ENCODE measurements around the gene GON4L. TPM values are rescaled to one million over a fixed set of nuclear protein-coding genes. Genes with fewer than 3 reads are reported as not detected.

The GON4L gene
- total RNA-seq, 1 experiment from 2014 or later = 53.4 TPM

DNA sequence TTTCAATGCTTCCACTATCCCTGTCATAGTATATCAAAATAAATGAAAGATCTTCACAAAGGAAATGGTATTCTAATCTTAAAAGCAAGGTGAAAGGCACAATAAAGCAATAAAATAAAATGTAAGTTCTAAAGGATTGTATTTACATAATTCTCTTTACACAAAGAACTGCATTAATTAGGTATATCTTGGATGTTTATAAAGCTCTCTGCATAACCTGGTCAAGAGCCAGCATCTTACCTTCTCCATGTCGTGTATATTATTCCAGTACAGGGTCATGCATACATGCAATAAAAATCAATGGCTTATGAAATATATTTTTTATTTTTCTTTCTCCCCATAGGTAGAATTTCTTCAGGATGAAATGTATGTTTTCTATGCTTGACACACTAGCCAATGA lies 63.8 kb downstream of the GON4L start:
- Histone ChIP-seq H3K79me1 (ENCODE audit: insufficient read depth, low read depth, low read length, poor library complexity, severe bottlenecking) (no peaks in the 10 kb centered on the region), H3K27me3 (ENCODE audit: insufficient read depth, low read length) (no peaks in the 10 kb centered on the region), H4K20me1 (ENCODE audit: control insufficient read depth, insufficient read depth, insufficient read length) (no peaks in the 10 kb centered on the region), H2BK120ac (ENCODE audit: low read depth, low read length, poor library complexity, severe bottlenecking) (no peak overlapping the region), H2BK20ac (ENCODE audit: low read depth, low read length, poor library complexity, severe bottlenecking) (no peak overlapping the region), H4K8ac (replicated peaks; ENCODE audit: insufficient read length, low read depth, low read length) (no peak overlapping the region), H3K56ac (ENCODE audit: insufficient read length, low read depth, low read length) (no peak overlapping the region), H3K79me2 (ENCODE audit: insufficient read depth, low read length) (no peaks in the 10 kb centered on the region), H2AFZ (ENCODE audit: low read length) (no peak overlapping the region), H2BK12ac (ENCODE audit: insufficient read length, low read depth, low read length) (no peak overlapping the region), H2AK5ac (ENCODE audit: insufficient read length, low read length) (no peak overlapping the region), H4K91ac (ENCODE audit: insufficient read length, low read depth, low read length) (no peak overlapping the region), H3K27ac (ENCODE audit: insufficient read length, low read depth, low read length) (no peak overlapping the region), H2BK5ac (ENCODE audit: insufficient read length, low read length) (no peak overlapping the region), H3K18ac (ENCODE audit: insufficient read length, low read depth, low read length) (no peak overlapping the region), H3K23ac (ENCODE audit: insufficient read length, low read depth, low read length) (no peak overlapping the region), H3K4ac (ENCODE audit: low read depth, low read length) (no peak overlapping the region), H2BK15ac (ENCODE audit: low read depth, low read length) (no peak overlapping the region), H3K9ac (ENCODE audit: extremely low read depth, insufficient read length, low read length) (no peak overlapping the region), H4K5ac (ENCODE audit: insufficient read length, low read depth, low read length) (no peak overlapping the region), H3K4me1 (ENCODE audit: insufficient read depth, low read length) (no peaks in the 10 kb centered on the region), H3K4me2 (ENCODE audit: insufficient read depth, insufficient read length, low read length) (no peak overlapping the region), H3T11ph (ENCODE audit: low read length) (no peak overlapping the region), H3K23me2 (ENCODE audit: insufficient read length, low read depth, low read length, poor library complexity, severe bottlenecking) (no peaks in the 10 kb centered on the region), H3K14ac (ENCODE audit: insufficient read depth, low read length) (no peak overlapping the region), H3K9me3 (ENCODE audit: control insufficient read depth, low read depth, low read length) (no peaks in the 10 kb centered on the region)
- Mint-ChIP-seq H3K9me3 (no peaks in the 10 kb centered on the region), H3K4me1 (no peaks in the 10 kb centered on the region), H3K27me3 (ENCODE audit: low read depth) (no peaks in the 10 kb centered on the region), H3K36me3 (ENCODE audit: insufficient read depth in 1 of 3, low read depth in 3 of 3) (peaks cover 9 to 44% (median 14%) of the 10 kb centered on the region in 3 experiments; a peak in 6 of 7 replicates), H3K27ac (peak overlapping the region in 1 of 3 experiments; percentile 23; a peak in 1 of 7 replicates), H3K4me3 (no peak overlapping the region)
- DNase-seq = no peak
- TF ChIP-seq, protein P1, sequence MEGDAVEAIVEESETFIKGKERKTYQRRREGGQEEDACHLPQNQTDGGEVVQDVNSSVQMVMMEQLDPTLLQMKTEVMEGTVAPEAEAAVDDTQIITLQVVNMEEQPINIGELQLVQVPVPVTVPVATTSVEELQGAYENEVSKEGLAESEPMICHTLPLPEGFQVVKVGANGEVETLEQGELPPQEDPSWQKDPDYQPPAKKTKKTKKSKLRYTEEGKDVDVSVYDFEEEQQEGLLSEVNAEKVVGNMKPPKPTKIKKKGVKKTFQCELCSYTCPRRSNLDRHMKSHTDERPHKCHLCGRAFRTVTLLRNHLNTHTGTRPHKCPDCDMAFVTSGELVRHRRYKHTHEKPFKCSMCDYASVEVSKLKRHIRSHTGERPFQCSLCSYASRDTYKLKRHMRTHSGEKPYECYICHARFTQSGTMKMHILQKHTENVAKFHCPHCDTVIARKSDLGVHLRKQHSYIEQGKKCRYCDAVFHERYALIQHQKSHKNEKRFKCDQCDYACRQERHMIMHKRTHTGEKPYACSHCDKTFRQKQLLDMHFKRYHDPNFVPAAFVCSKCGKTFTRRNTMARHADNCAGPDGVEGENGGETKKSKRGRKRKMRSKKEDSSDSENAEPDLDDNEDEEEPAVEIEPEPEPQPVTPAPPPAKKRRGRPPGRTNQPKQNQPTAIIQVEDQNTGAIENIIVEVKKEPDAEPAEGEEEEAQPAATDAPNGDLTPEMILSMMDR (conservative IDR thresholded peaks at IDR 0.05) = no peak
- whole genome bisulfite sequencing (ENCODE audit: extremely low coverage, insufficient read length, low lambda C conversion rate) = no CpG with 5 or more reads among the region's 1 CpG
